CD4-positive, alpha-beta T cell treated with Interleukin-12 subunit alpha and Interleukin-12 subunit beta, for 1 hour (primary cell): ENCODE data around the gene FCER2.

Source experiments
- DNase-seq: peaks from one replicate; pipeline ENCODE4 v3.0.0-alpha.2; 2020

Gene FCER2

DNA sequence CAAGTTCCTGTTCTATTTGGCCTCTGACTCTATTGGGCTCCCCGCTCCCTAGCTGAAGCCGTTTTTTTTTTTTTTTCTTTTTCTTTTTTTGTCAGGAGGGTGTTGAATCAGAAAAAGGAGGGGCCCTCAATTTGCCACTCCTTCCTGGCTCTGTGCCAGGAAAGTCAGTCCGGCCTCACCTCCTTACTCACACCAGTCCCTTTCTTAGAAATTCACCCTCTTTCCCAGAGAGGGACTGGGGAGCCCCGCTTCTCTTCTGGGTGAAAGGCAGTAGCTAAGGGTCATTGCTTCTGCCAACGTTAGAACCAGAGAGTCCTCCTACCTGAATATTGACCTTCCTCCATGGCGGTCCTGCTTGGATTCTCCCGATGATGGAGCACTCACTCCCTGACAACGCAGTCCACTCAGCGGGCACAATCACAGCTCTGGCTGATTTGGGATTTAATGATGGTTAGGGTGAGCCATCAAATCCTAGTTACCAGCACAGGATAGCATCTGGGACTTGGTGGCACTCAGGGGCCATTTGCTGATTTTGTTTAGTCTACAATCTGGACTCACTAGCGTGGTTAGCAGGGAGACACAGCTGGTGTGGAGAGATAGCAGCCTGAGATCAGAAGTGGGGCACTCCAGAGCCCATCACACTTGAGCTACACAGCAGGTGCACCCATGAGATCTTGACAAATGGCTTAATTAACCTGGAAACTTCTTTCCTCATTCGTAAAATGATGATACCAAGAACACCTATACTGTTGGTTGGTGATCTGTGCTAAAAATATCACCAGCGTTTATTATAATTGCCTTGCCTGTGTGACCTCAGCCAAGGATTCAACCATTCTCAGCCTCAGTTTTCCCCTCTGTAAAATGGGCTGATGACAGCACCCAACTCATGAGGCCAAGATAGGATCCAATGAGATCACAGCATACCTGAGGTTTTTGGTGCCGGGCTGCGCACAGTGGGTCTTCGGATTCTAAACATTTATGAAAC lies 2.2 kb downstream of the FCER2 start:
- DNase-seq: no peak

DNA sequence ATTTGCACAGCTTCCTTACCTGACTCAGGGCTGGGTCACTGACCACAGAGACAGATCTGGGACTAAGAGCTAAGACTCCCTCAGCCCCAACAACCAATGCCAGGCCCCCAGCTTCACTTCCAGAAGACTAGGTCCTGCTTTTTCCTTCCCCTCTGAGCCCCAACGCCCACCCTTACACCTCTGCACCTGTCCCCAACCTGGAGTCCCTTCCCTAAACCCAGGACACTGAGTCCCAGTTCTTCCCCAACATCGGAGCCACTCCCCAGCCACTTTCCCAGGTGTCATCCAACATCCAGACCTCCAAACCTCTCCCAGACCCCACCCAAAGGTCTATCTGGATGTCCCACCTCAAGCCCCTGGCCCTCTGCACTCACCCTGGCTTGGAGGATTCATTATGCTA lies 2.9 kb downstream of the FCER2 start:
- DNase-seq: no peak

DNA sequence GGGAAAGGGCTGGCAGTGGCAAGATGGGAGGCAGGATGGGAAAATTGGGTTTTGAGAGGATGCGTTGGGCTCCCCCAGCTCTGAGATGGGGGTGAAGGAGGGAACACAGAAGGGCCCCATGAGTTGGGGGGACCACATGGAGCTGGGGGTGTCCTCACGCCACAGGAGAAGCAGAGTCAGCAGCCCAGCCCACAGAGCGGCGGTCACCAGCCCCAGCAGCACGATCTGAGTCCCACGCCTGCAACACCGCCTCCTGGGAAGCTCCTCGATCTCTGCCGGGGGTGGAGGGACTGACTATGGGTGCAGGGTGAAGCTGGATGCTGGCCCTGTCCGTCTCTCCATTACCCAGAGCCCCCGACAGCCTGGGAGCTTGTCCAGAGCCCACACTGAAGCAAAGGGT lies 3.3 kb downstream of the FCER2 start:
- DNase-seq: no peak

DNA sequence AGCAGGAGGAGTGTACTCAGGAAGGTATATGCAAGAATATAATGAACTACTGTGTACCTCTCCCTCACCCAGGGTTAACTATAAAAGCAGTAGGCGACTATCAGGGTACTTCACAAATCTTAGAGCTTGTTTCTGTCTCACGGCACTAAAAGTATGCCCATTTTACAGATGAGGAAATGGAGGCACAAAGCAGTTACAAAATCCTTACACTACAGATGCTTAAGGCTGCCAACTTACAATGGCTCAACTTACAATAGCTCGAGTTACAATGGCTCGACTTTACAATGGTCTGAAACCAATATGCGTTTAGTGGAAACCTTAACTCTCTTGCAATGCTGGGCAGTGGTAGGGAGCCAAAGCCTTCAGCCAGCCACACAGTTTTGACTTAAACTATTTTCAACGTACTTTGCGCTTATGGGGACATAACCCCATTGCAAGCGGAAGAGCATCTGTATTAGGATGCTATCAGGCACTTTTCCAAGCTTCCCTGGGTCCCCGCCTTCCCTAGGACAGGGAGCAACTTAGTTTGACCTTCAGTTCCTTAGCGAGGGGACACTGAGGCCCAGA lies 4.1 kb downstream of the FCER2 start:
- DNase-seq: no peak

DNA sequence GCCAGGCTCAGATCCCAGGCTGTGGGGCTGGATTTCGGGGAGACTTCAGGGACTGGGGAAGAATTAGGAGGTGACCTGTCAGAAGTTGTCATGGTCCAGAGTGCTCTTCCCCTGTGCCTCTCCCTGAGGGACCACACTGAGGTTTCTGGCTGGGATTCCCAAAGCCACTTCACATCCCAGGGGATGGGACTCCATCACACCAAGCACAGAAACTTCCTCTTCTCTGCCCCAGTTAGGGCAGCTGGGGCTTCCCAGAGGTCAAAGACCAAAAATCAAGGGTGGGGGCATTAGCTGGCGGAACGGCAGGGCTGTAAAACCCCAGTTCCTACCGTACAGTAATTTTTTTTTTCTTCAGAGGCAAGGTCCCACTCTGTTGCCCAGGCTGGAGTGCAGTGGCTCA lies 7.4 kb downstream of the FCER2 start:
- no peak for DNase-seq

DNA sequence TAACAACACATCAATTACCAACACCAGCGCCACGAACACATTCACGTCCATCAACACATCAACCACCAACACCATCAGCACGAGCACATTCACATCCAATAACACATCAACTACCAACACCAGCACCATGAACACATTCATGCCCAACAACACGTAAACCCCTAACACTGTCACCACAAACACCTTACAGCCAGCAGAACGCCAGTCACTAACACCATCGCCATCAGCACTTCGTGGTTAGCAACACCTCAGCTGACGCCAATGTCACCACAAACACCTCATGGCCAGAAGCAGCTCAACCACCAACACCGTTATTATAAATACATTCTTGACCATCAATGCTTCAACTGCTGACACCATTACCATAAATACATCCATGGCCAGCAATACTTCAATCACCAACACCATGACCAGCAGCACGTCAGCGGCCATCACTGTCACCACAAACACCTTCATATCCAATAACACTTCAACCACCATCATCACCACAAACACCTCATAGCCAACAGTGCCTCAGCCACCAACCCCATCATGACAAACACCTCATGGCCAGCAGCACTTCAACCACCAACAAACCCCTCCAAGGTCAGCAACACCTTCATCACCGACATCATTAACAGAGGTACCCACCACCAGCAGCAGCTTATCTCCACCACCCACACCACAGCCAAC lies 9.4 kb downstream of the FCER2 start:
- peak; percentile 41 for DNase-seq

DNA sequence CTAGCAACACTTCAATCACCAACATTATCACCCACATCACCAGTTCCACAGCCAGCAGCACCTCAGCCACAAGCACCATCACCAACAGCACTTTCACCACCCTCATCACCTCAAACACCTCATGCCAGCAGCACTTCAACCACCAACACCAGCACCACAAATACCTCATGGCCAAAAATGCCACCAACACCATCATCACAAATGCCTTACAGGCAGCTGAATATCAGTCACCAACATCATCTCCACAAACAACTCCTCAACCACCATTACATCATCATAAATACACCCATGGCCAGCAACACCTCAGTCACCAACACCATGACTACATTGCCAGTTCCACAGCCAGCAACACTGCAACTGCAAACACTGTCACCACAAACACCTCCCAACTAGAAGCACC lies 10.4 kb downstream of the FCER2 start:
- DNase-seq: peak; percentile 44

DNA sequence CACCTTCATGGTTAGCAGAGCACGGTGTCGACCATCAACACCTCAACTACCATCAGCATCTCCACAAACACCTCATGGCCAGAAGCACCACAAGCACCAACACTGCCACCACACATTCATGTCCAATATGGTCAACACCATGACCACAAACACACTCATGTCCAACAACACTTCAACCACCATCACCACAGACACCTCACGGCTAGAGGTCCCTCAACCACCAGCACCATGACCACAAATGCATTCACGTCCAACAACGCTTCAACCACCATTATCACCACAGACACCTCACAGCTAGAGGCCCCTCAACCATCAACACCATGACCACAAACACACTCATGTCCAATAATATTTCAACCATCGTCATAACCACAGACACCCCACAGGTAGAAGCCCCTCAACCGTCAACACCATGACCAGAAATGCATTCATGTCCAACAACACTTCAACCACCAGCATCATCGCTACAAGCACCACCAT lies 11.1 kb downstream of the FCER2 start:
- DNase-seq: peak; percentile 45

DNA sequence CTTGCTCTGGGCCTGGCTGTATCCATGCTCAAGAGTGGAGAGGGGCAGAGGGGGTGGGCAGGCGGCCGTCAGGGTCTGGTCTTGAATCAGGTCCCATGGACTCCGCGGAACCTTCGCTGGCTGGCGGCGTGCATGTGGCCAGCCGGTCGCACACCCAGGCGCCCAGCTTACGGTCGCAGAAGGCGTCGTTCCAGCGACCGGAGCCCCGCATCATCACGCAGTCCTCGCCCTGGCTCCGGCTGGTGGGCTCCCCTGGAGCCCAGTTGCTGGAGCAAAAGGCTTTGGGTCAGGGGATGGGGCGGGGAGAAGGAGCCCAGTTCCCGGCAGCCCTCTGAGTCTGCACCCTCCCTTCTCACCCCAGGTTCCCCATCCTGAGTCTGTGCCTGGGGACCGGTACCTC lies 12.8 kb downstream of the FCER2 start:
- DNase-seq: no peak

DNA sequence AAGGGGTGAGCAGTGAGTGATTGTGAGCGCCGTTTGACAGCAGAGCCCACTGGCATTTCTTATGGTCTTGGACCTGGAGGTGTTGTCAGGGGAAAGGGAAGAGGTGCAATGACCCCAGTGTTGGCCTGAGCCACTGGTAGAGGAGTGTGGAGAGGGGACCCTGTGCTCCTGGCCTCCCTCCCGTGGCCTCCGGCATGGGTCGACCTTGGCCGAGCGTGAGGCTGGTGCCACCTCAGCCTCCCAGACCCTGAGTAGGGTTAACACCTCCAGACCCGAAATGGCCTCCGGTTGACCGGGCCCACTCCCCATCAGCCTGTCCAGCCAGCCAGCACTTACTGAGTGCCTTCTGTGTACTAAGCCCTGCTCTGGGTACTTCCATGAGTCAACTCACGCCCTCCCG lies 14.8 kb downstream of the FCER2 start:
- DNase-seq: no peak

DNA sequence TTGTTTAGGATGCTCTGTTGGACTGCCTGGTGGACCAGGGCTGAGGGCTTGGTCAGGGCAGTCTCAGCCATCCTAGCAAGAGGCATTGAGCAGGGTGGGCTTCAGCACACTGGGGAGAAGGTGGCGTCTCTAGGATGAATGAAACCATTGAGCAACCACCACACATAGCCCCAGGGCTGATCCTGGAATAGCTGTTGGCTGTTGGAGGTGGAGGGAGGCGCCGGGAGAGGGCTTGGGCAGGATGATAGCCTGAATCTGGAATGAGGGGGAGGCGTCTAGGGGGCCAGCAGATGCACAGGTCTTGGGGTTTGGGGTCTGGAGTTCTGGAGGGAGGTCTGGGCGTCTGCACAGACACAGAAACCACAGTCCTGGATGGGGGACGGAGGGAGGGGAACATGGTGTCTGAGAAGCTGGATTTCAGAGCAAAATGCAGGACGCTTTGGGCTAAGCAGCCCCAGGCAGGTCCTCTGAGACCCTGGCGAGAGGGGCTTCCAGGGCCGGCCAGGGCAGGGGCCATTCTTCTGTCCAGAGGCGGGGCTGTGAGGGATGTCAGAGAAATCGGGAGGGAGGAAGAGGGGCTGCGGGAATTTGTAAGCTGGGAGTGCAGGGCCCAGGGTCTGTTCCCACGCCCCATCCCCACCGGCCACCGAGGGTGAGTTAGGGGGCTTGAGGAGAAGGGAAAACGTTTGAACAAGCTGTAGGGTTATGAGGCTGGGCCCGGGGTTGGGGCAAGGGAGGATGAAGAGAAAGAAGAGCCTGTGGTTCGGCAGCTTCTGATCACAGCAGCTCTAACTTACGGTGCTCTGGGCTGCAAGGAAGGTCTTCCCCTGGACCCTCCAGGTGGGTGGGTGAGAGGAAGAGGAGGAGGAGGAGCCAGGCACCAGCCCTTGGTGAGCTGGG lies 16.1 kb downstream of the FCER2 start:
- DNase-seq: no peak

DNA sequence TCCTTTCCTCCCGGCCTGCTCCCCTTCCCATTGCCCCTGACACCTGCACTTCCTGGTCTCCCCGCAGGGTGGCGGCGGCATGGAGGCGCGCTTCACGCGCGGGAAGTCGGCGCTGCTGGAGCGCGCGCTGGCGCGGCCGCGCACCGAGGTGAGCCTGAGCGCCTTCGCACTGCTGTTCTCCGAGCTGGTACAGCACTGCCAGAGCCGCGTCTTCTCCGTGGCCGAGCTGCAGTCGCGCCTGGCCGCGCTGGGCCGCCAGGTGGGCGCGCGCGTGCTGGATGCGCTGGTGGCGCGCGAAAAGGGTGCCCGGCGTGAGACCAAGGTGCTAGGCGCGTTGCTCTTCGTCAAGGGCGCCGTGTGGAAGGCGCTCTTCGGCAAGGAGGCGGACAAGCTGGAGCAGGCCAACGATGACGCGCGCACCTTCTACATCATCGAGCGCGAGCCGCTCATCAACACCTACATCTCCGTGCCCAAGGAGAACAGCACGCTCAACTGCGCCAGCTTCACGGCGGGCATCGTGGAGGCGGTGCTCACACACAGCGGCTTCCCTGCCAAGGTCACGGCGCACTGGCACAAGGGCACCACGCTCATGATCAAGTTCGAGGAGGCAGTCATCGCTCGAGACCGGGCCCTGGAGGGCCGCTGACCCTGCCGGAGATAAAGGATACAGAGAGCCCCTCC lies 19.6 kb downstream of the FCER2 start:
- no peak for DNase-seq

DNA sequence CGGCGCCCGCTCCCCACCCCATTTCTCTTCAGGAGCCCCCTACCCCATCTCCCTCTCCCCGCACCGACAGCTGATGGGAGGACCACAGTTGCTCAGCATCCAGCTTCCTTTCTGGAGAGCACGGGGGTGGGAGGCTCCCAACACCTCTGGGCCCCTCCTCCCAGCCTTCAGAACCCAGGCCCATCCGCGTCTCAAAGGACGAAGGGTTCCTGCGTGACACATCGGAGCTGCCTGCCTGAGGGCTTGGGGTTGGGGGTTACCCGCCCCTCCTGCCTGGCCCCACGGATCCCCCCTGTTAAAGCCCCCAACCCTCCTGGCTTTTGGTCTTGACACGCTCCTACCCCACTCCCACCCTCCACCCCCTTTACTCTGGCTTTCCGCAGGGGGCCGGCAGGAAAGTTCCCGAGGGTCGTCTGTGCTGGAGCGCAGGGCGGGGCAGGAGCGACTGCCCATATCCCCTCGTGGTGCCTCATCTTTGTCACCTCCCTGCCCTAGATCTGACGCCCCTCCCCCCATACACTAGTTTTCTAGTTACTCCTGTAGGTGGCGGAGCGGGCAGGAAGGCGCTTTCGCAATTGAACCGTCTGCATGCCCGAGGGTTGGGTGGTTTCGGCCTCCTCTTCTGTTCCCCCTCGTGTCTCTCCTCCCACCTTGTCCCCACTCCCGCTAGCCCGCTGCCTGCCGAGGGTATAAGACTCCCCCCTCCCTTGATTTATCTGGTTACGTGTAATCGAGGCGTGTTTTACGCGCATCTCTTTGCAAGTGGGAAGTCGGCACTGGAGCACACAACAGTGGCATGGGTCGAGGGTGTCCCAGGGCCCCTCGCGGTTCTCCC lies 20.4 kb downstream of the FCER2 start:
- peak; percentile 88 for DNase-seq

DNA sequence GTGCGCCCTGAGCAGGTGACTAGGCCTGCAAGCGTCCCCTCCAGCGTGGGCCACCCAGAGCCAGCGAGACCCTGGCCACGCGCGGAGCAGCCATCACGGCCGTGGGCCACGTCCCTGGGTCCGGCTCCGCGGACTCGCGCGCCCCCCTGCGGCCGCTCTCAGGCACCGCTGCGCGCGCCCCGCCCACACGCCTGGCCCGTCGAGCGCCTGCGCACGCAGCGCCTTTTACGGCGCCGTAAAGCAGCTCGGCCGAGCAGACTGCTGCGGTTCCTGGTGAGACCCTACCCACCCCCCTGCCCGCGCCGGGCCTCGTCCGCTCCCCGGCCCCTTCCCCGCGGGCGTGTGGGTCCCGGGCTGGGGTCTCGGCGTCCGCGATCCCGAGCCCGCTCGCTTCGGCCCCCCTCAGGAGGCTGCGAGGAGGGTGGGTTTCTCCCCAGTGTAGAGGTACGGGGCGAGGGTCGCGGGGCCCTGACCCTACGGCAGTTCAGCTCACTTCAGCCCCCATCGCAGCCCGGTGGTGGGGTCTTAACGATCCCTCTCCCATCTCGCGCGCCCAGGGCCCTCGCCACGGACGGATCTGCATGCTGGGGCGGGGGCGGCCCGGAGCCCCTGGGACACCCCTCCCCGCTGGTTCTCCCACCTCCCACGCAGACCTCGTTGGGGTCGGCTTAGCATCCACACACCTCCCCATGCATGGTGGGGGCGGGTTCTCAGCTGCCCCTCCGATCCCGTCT lies 21.2 kb downstream of the FCER2 start, which contains the start of gene TRAPPC5:
Gene TRAPPC5, plus strand, starts transcription at position 228 of the 734 bp plus-strand sequence. CDS start 1,421 bp downstream, outside the sequence.
- peak; percentile 90 for DNase-seq

DNA sequence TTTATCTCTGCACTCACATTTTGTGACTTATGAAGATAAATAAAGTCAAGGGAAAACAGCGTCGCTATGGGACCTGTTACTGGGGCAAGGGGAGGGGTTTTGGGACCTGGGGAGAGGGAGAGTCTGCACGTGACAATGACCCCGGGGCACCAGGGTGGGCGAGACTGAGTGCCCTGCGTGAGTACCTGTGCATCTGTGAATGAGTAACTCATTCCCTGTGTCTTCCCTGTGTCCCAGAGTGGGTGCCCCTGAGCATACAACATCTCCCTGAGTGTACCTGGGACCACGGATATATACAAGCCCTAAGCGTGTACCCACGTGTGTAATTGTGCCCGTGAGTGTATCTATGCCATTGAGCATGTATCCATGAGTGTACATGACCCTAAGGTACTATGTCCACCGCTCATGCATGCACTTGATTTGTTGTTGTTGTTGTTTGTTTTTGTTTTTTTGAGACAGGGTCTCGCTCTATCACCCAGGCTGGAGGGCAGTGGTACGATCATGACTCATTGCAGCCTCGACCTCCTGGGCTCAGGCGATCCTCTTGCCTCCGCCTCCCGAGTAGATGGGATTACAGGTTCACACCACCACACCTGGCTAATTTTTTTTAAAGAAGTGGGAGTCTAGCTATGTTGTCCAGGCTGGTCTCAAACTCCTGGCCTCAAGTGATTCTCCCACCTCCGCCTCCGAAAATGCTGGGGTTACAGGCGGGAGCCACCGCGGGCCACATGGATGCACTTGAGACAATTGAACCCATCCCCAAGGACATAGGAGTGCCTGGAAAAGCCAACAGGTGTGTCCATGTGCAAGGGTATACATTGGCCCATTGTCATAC lies 21.9 kb downstream of the FCER2 start:
- DNase-seq: no peak

DNA sequence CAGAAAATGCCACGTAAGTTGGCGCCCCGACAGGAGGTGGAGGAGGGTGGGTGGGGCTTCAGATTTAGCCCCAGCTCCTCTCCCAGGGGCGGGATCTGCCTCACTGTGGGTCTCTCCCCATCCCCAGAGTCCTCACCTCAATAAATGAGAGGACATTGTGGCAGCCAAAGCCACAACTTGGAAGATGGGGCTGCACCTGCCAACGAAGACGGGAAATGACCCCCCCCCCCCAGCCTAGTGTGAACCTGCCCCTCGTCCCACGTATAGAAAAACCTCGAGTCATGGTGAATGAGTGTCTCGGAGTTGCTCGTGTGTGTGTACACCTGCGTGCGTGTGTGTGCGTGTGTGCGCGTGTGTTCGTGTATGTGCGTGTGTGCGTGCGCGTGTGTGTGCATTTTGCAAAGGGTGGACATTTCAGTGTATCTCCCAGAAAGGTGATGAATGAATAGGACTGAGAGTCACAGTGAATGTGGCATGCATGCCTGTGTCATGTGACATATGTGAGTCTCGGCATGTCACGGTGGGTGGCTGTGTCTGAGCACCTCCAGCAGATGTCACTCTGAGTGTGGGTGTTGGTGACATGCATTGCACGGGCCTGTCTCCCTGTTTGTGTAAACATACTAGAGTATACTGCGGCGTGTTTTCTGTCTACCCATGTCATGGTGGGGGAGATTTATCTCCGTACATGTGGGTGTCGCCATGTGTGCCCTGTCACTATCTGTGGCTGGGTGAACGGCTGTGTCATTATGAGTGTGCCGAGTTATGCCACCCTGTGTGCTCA lies 22.8 kb downstream of the FCER2 start:
- DNase-seq: peak; percentile 80

DNA sequence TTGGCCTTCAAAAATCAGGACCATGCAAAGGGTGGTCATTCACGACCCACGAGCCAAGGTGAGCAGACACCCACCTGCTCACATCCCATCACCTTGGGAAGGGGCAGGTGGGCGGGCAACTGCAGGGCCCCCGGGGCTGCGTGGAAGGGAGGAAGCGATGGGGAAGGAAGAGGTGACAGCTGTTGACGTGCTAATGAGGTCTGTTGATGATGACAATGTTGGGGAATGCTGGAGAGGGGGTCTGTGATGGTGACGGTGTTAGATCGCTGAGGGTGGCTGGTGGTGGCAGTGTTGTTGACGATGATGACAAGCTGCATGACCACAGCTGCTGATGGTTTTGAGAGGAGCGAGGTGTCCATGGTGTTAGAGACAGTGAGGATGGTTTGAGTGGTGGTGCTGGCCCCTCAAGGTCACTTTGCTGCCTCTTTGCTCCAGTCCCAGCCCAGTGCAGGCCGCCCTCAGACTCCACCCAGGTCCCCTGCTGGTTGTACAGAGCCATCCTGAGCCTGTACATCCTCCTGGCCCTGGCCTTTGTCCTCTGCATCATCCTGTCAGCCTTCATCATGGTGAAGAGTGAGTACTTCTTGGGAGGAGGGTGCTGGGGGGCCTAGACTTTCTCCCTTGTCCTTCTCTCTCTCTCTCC lies 24.1 kb downstream of the FCER2 start:
- no peak for DNase-seq

DNA sequence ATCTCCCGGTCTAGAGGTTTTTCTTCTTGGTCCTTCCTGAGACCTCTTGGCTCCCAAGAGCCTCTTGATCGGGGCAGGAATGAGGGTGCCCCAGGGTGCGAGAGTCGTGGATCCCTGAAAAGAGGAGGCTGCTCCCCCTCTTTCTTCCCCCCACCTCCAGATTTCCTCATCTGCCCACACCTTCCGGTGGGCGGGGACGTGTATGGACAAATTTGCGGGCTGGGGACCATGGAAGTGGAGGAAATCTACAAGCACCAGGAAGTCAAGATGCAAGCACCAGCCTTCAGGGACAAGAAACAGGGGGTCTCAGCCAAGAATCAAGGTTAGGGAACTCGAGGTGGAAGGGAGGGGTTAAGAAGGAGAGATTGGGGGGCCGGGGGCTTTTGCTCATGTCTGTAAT lies 25.1 kb downstream of the FCER2 start, which contains the start of gene MCEMP1:
Gene MCEMP1, plus strand, starts transcription at position 237 of the 400 bp plus-strand sequence. Its CDS starts 31 bp downstream, at position 268.
- DNase-seq: no peak
